ENCODE results near the gene DGKA. TPM values are rescaled to one million over a fixed set of nuclear protein-coding genes. Genes with fewer than 3 reads are reported as not detected.

The DGKA gene
- total and polyA plus RNA-seq, 2 of the 13 experiments (the other 11 are each of a cell fraction or from before 2014, with no cell fraction given): 2.4 to 5.4 TPM

DNA sequence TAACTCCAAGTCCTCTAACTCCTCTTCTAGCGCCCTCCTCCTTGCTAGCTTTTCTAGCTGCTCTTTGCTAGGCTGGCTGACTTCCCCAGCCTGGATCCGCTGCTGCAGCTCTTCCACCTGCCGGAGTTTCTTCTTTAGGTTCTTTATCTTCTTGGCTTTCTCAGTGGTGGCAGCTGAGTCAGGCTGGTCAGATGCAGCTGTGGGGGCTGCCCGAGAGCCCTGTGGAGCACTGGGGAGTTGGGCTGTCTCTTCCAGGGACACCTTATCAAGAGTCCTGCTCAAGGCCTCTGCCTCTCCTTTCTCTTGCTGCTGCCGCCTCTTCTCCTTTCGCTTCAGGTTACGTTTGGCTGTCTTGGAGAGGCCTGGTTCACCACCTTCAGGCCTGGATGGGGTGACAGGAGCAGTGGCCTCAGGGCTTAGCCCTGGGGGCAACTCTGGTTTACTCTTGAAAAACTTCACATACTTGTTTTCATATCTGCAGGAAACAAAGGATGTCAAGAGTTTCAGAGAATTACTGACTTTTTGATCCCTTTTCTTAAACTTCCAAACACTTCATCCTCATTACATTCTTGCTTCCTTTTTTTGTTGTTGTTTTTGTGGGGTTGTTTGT is 29.0 kb upstream of the DGKA start:
- 98% methylated on average over 7 of the region's 7 CpGs for WGBS (ENCODE audit: low lambda C conversion rate)
- no peaks in the 10 kb centered on the region for H3K9me3 ChIP-seq (ENCODE audit: low read length)
- no peaks in the 10 kb centered on the region for H4K20me1 ChIP-seq (ENCODE audit: insufficient read depth, low read length)
- peaks cover 9% of the 10 kb centered on the region for H3K4me1 ChIP-seq (ENCODE audit: insufficient read depth, low read length)
- intact Hi-C loops (cut with micrococcal nuclease; ENCODE audit: unreplicated experiment) (no loop called here), in situ Hi-C loops (cut with HindIII; ENCODE audit: extremely low pct_ligation_motif_present, low pct_unique_long_range_greater_than_20kb) (no loop called here)
- H3K4me3 ChIP-seq (replicated peaks in 1 of 3; ENCODE audit: insufficient read depth in 1 of 3, low read depth in 2 of 3, low read length in 3 of 3): no peak overlapping the region
- TF ChIP-seq NCOA5 (CRISPR knock-in tag; IDR thresholded peaks at IDR 0.05): no peak
- no peak for TF ChIP-seq KDM5B (CRISPR knock-in tag; IDR thresholded peaks at IDR 0.05; ENCODE audit: borderline replicate concordance)
- TF ChIP-seq NBN (conservative IDR thresholded peaks at IDR 0.05): no peak
- no peak for TF ChIP-seq SRF (IDR thresholded peaks at IDR 0.05; ENCODE audit: low read depth, low read length)
- no peak for TF ChIP-seq ISX (CRISPR knock-in tag; conservative IDR thresholded peaks at IDR 0.05)
- no peak for TF ChIP-seq ZNF3 (CRISPR knock-in tag; IDR thresholded peaks at IDR 0.05)
- TF ChIP-seq RBFOX2 (IDR thresholded peaks at IDR 0.05; ENCODE audit: low read depth, low read length): no peak
- TF ChIP-seq FOXC1 (CRISPR knock-in tag; IDR thresholded peaks at IDR 0.05; ENCODE audit: borderline replicate concordance): no peak
- no peak for TF ChIP-seq KDM5A (IDR thresholded peaks at IDR 0.05; ENCODE audit: borderline replicate concordance, low read length)
- CTCF ChIA-PET (ENCODE audit: low intra/inter-chr PET ratio, low total read pairs): no interaction called here
- H3K27me3 ChIP-seq (ENCODE audit: control insufficient read depth in 1 of 2, insufficient read depth in 2 of 2, low read length in 2 of 2): no peaks in the 10 kb centered on the region
- H3K79me2 ChIP-seq (ENCODE audit: insufficient read depth, low read length): no peaks in the 10 kb centered on the region
- ATAC-seq: no peak; the same call in 2 of the 3 replicates
- BruUV-seq (replicated peaks): no TSS peak
- POLR2A ChIA-PET: no interaction called here
- no peak overlapping the region for H2AFZ ChIP-seq (ENCODE audit: low read length)
- H3K9ac ChIP-seq (ENCODE audit: insufficient read depth, low read depth, low read length): no peak overlapping the region
- H3K27ac ChIP-seq (ENCODE audit: extremely low read length, insufficient read depth, low read length): no peak overlapping the region
- no peak for DNase-seq (ENCODE audit: low spot score)
- no peak for FAIRE-seq
- H3K36me3 ChIP-seq (replicated peaks in 1 of 2; ENCODE audit: control insufficient read depth in 1 of 2, insufficient read depth in 2 of 2, low read length in 2 of 2): peaks cover 3 to 17% of the 10 kb centered on the region in 2 experiments; a peak in 2 of 5 replicates
- no peak overlapping the region for H3K4me2 ChIP-seq (ENCODE audit: low read depth, low read length)

GRCh38 chr12:55906056-55906455 is 24.9 kb upstream of the DGKA start:
- DNase-seq (ENCODE audit: low spot score) (no peak), ATAC-seq (no peak), FAIRE-seq (no peak)
- Histone ChIP-seq H2AFZ (ENCODE audit: low read length) (no peak overlapping the region), H3K9me3 (ENCODE audit: low read length) (no peaks in the 10 kb centered on the region), H3K27me3 (ENCODE audit: control insufficient read depth in 1 of 2, insufficient read depth in 2 of 2, low read length in 2 of 2) (no peaks in the 10 kb centered on the region), H3K36me3 (replicated peaks in 1 of 2; ENCODE audit: control insufficient read depth in 1 of 2, insufficient read depth in 2 of 2, low read length in 2 of 2) (peaks cover 3 to 17% of the 10 kb centered on the region in 2 experiments; a peak in 2 of 5 replicates), H3K4me1 (ENCODE audit: insufficient read depth, low read length) (peaks cover 27% of the 10 kb centered on the region), H3K4me3 (replicated peaks in 1 of 3; ENCODE audit: insufficient read depth in 1 of 3, low read depth in 2 of 3, low read length in 3 of 3) (no peak overlapping the region), H4K20me1 (ENCODE audit: insufficient read depth, low read length) (no peaks in the 10 kb centered on the region; the same call in 1 of the 2 replicates), H3K4me2 (ENCODE audit: low read depth, low read length) (no peak overlapping the region), H3K9ac (ENCODE audit: insufficient read depth, low read depth, low read length) (no peak overlapping the region), H3K79me2 (ENCODE audit: insufficient read depth, low read length) (peaks cover 2% of the 10 kb centered on the region), H3K27ac (ENCODE audit: extremely low read length, insufficient read depth, low read length) (no peak overlapping the region)
- CTCF ChIA-PET (ENCODE audit: low intra/inter-chr PET ratio, low total read pairs): no interaction called here
- POLR2A ChIA-PET: no interaction called here
- WGBS (ENCODE audit: low lambda C conversion rate): 84% methylated on average over 1 of the region's 1 CpG
- intact Hi-C loops (cut with micrococcal nuclease; ENCODE audit: unreplicated experiment) (no loop called here), in situ Hi-C loops (cut with HindIII; ENCODE audit: extremely low pct_ligation_motif_present, low pct_unique_long_range_greater_than_20kb) (no loop called here)
- BruUV-seq (replicated peaks): no TSS peak
- no peak for TF ChIP-seq ZNF230 (CRISPR knock-in tag; IDR thresholded peaks at IDR 0.05)
- no peak for TF ChIP-seq ZMAT3 (CRISPR knock-in tag; conservative IDR thresholded peaks at IDR 0.05)
- no peak for TF ChIP-seq TEAD2 (CRISPR knock-in tag; IDR thresholded peaks at IDR 0.05)
- TF ChIP-seq AHDC1 (CRISPR knock-in tag; IDR thresholded peaks at IDR 0.05; ENCODE audit: borderline replicate concordance): no peak
- TF ChIP-seq ZNF17 (CRISPR knock-in tag; IDR thresholded peaks at IDR 0.05): no peak
- TF ChIP-seq ZBTB3 (CRISPR knock-in tag; IDR thresholded peaks at IDR 0.05; ENCODE audit: borderline replicate concordance, low read depth): no peak
